ENCODE data around the gene RNF113A.
A peak's percentile ranks its signal among the peaks of the same experiment; 100 is the strongest.
"Not testable (repeated sequence)": the region's sequence is repeated elsewhere in the genome, so short reads cannot be mapped to it uniquely, and the experiment has no call there.

RNF113A gene

DNA sequence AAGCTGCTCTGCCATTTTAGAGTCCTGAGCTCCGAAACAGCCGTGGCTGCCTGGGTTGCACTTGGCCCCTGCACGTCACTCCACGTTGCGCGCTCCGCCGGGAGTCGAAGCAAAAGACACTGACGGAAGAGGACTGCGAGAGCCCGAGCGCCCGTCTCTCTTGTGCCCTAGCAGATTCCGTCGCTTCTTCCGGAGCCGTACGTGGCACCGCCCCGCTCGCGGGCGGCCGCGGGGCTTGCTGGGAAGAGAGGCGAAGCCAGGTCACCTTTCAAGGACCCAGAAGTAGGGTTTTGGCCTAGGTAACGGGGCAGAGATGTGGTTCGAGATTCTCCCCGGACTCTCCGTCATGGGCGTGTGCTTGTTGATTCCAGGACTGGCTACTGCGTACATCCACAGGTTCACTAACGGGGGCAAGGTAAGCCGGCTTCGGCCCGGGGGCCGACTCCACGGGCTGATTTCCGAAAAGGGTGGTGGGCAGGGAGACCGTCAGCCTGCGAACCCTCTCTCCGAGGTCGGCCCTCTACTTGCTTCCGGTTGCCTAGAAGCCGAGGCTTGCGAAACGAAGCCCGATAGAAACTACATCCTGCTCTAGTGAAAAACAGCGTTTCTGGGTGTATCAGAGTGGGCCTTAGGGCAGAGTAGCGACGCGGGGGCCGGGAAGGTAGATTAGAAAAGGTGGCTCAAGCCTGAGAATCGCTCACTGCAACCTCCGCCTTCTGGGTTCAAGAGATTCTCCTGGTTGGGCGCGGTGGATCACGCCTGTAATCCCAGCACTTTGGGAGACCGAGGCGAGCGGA is at the start of gene RNF113A, which contains the start of gene NDUFA1:
Gene RNF113A, minus strand, starts transcription at position 135 of the 797 bp plus-strand sequence. Its CDS starts 120 bp downstream, at position 15.
Gene NDUFA1, plus strand, starts transcription at position 234 of the 797 bp plus-strand sequence. Its CDS starts 80 bp downstream, at position 314.
- peak; percentile 82 for DNase-seq

DNA sequence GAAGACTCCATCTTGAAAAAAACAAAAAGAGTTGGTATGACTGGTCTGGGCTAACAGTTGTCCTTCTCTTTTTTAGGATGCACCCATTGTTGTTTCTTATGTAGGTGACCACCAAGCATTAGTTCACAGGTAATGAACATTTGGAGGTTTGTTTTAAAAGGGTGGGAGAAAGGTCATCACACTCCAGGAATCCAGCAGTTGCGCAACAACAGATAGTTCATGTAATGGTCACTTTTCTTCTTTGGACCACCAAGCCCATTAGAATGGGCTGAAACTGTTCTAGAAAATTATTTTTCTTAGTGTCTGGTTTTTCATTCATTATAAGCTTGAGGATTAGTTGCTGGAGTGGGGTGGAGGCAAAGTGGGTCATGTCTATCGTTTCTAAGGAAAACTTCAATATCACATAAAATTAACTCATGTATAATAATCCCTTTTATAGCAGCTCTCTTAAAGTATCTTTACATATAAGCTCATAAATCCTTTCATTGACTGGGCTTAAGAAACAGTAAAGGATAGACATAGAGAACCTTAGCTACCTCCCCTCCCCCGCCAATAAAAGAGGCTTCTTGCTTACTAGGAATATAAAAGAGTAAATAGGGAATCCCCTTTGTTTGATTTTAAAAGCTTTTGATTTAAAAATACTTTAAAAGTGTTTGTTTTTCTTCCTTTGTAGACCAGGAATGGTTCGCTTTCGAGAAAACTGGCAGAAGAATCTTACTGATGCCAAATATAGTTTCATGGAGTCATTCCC is 48.5 kb upstream of the RNF113A start:
- DNase-seq, result no peak

DNA sequence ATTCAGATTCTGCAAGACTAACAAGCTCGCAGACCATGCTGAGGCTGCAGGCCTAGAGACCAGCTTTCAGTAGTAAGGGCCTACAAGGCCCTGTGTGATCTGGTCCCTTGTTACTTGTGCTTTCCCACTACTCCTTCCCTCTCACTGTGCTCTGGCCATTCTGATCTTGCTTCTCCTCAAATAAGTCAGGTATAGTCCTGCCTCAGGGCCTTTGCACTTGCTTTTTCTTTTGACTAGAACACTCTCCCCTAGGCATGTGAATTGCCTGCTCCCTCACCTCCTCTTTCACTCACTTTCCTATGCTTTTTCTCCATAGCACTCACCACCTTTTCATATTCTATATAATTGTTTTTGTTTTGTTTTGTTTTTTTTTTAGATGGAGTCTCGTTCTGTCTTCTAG is 46.3 kb upstream of the RNF113A start:
- DNase-seq, result no peak

DNA sequence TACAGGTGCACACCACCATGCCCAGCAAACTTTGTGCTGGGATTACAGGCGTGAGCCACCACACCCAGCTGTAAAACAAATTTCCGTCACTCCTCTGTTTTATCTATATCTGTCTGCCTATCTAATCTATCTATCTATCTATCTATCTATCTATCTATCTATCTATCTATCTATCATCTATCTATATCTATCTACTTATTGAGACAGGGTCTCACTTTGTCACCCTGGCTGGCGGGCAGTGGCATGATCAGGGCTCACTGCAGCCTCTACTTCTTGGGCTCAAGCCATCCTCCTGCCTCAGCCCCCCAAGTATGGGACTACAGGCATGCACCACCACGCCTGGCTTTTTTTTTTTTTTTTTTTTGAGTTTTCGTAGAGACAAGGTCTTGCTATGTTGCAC is 44.8 kb upstream of the RNF113A start:
- DNase-seq, result no peak

DNA sequence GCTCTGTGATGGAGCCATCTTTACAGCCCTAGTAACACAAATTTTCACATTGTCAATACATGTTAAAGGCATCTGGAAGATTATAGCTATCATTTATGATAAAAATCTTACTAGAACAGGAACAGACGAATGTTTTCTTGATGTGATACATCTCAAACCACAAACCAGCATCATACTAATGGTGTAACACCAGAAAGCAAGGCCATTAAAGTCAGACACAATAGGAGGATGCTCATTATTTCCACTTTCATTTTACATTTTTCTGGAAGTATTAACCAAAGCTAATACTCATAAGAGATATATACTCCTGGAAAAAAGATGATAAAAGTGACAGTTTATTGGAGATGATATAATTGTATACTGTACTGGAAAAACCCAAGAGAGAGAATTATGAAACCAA is 29.4 kb upstream of the RNF113A start:
- no peak for DNase-seq

DNA sequence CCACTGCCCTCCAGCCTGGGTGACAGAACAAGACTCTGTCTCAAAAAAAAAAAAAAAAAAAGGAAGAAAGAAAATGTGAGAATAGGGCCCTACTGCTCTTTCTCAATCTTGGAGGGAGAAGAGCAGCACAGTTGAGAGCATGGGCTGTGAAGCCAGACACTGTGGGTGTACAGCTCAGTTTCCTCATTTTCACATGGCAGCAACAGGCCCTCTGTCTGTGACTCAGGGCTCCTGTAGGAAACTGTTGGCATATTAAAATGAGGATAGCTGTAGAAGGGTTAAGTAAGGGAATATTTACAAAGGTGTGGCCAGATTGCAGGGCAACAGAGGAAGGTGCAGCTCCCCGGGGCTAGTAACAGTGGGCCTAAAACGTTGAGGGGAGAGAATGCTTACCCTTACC is 27.6 kb upstream of the RNF113A start:
- DNase-seq, result no peak

DNA sequence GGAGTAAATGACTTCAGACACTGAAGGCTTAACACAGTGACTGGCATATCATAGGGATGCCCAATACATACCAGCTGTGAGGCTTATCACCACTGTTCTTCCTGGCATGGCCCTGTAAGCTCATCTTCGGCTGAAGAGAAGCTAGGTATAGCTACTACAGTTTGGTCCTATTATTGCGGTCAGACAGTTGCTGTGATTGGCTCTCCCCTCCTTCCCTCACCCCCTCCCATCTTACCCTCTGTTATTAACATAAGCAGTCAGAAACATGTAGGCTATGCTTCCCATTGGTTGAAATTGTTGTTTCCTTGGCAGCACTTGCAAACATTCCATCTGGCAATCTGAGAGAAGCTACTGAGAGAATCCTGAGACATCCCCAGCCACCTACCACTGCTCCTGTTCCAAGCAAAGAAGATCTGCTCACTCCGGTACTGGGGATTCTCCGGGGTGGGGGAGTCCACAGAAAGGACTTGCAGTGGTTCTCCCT is 24.4 kb upstream of the RNF113A start, which contains the start of gene AKAP14:
Gene AKAP14, plus strand, starts transcription at position 51 of the 484 bp plus-strand sequence. CDS start 7,331 bp downstream, outside the sequence.
- no peak for DNase-seq

DNA sequence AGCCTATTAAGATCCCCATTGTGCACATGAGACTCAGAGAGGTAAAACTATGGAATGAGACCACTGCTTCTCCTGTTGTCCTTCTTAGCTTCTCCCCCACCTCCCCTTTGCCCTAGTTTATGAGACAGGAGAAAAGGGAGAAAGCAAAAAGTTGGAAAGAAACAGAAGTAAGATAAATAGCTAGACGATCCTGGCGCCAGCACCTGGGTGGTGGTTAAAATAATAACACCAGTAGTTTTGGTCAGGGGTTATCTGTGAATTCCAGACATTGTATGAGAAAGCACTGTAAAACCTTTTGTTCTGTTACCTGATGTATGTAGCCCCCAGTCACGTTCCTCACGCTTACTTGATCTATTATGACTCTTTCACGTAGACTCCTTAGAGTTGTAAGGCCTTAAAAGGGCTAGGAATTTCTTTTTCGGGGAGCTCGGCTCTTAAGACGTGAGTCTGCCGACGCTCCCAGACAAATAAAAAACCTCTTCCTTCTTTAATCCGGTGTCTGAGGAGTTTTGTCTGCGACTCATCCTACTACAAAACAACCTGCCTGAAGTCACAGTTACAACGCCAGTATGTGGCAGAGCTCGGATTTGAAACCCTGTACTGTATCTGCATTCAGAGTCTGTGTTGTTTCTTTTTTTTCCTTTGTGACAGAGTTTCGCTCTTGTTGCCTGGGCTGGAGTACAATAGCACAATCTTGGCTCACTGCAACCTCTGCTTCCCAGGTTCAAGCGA is 20.6 kb upstream of the RNF113A start:
- DNase-seq, result not testable (repeated sequence)

DNA sequence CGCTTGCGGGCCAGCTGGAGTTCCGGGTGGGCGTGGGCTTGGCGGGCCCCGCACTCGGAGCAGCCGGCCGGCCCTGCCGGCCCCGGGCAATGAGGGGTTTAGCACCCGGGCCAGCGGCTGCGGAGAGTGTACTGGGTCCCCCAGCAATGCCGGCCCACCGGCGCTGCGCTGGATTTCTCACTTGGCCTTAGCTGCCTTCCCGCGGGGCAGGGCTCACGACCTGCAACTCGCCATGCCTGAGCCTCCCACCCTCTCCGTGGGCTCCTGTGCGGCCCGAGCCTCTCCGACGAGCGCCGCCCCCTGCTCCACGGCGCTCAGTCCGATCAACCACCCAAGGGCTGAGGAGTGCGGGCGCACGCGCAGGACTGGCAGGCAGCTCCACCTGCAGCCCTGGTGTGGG is 19.1 kb upstream of the RNF113A start:
- DNase-seq, result not testable (repeated sequence)

DNA sequence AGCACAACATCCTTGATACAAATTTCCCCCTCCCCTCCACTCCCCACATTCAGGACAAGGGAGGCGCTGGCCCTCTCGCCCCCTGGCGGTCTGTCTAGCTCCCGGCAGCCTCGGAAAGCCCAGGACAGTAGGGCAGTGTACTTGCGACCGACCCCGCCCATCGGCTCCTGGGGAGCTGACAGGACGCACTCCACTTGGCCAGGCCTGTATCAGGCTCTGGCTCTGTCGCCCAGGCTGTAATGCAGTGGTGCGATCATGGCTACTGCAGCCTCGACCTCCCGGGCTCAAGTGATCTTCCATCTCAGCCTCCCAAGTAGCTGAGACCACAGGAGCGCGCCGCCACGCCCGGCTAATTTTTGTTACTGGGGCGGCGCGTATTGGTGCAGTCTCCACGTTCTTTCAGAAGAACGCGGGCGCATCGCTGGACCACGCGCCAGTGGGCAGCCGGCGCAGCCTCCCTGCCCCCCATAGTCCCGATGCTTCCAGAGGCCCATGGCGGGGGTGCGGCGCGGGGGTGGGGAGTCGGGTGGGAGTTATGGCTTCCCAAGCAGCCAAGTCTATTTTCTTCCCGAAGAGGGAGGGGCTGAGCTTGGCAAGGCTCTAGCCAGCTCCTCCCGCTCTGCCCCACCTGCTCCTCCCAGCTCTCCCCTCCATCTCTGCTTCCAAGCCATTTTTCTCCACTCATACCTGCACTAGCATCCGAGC is 16.3 kb upstream of the RNF113A start:
- peak; percentile 54 for DNase-seq

DNA sequence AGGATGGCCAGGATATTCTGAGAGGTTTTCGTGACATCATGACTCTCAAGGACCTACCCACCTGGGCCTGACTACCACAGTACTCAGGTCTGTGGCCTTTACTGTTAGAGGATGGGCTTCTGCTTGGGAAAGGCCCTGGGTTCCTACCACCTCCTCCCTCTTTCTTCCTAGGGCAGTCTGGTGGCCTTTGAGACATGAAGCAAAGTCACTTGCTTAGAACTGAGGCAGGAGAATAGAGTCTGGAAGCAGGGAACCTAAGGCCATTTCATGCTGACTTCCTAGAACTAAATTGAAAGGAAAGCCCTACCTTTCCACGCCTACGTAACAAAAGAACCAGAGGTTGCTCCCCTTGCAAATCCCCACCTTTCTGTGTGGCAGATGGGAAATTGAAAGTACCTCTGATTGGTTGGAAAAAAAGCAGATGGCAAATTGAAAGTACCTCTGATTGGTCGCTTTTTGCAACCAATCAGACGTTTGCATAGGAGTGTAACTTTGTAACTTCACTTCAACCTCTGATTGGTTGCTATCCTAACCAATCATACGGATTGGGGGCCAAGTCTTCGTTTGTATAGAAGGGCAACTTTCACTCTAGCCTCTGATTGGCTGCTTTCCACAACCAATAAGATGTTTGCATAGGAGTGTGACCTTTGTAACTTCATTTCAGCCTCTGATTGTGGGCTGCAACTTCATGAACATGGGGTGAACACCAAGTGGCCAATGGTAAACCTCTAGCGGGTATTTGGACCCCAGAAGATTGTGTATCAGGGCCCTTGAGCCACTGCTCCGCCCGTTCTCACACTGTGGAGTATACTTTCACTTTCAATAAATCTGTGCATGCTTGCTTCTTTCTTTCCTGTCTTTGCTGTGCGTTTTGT is 14.3 kb upstream of the RNF113A start:
- no peak for DNase-seq

DNA sequence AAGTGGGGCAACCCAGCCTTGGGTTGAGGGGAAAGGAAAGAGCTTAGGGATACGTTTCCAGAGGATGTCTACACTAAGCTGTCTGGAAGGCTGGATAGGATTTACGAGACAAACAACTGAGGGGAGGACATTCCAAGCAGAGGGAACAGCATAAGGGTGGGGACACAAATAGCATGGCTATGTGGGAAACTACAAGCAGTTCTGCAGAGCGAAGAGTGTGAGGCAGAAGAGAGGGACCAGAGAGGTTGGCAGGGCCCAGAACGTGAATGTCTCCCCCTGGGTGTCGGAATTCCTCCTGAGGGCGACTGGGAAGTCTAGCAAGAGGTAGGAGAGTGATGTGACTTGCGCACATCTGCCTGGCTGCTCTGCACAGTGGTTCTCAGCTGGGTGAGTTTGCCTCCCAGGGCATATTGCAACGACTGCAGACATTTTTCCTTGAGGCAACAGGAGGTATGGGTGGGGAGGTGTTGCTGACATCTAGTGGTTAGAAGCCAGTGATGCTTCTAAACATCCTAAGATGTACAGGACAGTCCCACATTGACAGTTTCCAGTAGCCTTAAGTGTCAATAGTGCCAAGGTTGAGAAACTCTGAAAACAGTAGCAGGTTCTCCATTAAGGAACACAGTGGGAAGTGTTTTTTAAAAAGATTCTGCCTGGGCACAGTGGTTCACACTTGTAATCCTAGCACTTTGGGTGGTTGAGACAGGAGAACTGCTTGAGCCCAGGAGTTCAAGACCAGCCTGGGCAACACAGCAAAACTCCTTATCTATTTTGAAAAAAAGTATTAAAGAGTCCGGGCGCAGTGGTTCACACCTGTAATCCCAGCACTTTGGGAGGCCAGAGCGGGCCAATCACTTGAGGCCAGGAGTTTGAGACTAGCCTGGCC is 9.3 kb upstream of the RNF113A start:
- DNase-seq, result no peak

DNA sequence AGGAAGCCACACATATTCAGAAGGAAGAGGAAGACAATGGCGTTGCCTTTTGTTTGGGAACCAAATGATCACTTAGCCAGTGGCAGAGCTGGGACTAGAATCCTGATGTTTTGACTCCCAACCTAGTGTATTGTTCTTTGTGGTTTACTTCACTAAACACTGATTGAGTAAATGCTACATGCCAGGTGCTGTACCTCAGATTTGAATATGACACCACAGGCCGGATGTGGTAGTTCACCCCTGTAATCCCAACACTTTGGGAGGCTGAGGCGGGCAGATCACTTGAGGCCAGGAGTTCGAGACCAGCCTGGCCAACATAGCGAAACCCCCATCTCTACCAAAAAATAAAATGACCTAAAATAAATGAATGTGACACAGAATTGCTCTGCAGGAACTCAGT is 8.5 kb upstream of the RNF113A start:
- DNase-seq, result no peak

DNA sequence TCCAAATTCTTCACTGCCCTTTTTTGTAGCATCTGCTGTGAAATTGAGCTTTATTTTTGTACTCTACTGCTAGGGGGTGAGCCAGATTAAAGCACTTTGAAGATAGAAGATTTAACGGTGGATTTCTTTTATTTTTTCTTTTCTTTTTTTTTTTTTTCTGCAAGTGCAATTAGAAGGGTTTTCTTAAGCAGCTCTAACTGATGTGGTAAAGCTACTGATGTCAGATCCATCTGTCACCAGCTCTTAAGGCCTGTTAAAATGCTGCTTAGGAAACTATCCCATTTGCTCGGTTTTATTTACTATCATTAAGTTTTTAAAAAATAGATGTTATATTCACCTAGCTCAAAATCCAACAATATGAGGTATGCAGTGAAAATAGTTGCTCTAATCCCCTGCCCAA is 7.2 kb upstream of the RNF113A start:
- DNase-seq, result no peak

DNA sequence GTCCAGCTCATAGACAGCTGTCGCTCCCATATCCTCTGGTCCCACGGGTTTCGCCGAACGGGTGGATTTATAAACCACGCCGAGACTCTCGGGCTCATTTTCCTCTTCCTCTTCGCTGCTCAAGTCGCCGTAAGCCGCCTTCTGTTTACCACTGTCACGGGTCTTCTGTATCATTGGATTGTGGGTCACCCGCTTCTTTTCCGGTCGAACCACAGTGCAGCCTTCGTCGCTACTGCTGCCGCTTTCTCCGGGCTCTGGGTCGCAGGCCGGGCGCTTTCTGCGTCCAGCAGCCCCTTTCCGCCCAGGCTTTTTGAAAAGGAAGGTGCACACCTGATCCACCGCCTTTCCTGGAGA is 311 bp downstream of the RNF113A start:
- no peak for DNase-seq

DNA sequence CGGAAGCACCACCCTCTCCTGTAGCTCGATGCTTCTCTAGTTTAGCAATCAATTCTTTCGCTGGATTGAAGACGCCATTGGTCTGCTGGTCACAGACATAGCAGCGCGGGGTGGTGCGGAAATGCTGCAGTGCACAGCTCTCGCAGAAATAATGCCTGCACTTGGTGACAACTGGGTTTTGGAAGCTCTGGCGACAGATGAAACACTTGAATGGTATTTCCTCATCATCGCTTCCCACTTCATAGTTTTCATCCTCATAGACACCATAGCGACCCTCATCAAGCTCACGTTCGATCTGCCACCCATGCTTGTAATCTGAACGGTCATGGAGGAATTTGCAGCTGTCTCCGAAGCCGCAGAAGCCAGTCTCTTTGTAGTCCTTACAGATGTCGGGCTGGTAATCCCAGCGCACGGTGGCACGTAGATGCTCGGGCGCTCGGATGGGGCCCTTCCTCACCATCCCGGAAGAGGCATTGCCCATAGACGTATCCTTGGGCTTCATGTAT is 854 bp downstream of the RNF113A start:
- peak; percentile 43 for DNase-seq

DNA sequence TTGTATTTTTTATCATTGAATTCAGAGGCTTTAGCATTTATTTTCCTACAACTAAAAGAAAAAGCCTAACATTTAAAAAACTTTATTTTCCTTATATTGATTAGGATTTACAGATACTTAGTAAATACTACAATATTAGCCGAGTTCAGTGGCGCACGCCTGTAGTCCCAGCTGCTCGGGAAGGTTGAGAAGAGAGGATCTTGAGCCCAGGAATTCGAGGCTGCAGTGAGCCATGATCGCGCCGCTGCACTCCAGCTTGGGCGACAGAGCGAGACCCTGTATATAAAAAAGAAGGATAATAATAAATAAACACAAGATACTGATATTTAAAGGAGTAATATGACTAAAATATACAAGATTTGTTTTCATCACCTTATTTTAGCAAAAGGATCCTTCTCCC is 18.1 kb downstream of the RNF113A start:
- DNase-seq, result no peak

DNA sequence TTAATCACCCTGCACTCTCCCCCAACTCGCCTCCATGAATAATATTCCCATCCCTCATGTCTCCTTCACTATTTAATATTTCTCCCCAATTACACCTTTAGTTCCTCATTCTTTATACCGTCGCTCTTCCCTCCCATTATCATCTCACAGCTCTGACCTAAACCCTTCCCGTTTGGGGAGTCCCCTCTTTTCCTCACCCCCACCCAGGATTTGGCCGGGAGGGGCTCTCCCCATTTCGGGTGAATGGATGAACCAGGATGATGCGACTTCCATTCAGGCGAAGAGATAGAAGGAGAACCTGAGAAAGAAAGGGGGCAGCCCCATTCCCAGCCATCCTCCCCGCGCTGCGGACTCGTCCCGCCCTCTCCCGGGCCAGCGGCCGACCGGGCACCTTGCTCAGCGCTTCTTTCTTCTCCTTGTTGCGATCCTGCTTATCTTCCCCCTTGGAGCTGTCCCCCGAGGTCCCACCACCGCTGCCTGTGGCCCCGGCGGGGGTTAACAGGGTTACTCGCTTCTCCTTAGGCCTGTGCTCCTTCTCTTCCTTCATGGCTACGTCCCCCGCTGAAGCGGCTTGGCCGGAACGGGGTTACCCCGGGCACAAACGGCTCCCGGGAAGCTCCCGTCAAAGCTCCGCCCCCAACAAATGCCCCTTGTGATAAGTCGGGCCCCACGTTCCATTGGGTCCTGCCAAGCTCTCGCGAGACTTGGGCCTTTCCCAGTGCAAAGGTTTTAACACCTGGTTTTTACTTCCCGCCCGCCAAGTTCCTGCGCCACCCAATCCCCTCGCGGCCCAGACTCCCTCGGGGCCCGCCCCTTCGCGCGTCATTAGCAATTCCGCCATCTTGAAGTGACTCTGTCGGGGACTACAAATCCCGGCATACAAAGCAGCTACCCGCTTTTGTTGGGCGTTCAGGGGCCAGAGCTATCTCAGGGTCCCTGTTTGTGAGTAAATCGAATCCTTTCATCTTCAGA is 18.9 kb downstream of the RNF113A start, which contains the start of gene UPF3B:
Gene UPF3B, minus strand, starts transcription at position 582 of the 972 bp plus-strand sequence. Its CDS starts 35 bp downstream, at position 547.
- DNase-seq, result peak; percentile 91

DNA sequence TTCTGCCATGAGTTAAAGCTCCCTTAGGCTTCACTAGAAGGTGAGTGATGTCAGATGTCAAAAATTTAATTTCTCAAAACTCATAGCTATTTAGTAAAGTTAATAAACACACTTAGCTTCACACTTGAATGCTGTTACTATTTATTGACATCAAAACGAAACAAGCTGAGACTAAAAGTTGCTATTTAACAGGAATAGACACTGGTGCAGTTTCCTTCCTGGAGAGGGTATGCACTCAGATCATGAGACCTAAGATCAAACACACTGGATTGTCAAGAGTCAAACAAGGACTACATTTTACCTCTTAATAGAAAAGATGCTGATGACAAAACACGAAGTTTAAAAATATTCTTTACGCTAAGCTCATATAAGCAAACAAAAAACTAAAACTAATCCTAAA is 37.6 kb downstream of the RNF113A start:
- DNase-seq, result no peak
